GM23338 (cell line): ENCODE measurements around the gene DLG3. TPM values are rescaled to one million over a fixed set of nuclear protein-coding genes. Genes with fewer than 3 reads are reported as not detected.

Experiments
- ATAC-seq: fragments of 200-7000 bp; cut with Tn5 transposase; 3 replicates; pipeline ENCODE4 v1.9.1; 2020
- DNase-seq: peaks from one replicate; pipeline ENCODE4 v3.0.0-alpha.2; 2015; ENCODE audit warnings: low spot score
- H2AFZ ChIP-seq: fragments of 200-600 bp; sonication (generic); 2 replicates; pipeline ENCODE4 v1.8.0; 2016; ENCODE audit warnings: antibody characterized with exemption, mild to moderate bottlenecking, moderate library complexity
- H3F3A ChIP-seq: fragments of 200-600 bp; sonication (generic); replicated peaks from 2 replicates; pipeline ENCODE4 v1.8.0; 2017; ENCODE audit warnings: antibody characterized with exemption, mixed run types, low read depth
- H3K27ac ChIP-seq: fragments of 200-600 bp; sonication (generic); 2 replicates; pipeline ENCODE4 v1.6.1; 2016; ENCODE audit warnings: low read depth
- H3K27me3 ChIP-seq: fragments of 200-600 bp; sonication (generic); 2 replicates; pipeline ENCODE4 v1.8.0; 2016; ENCODE audit warnings: mild to moderate bottlenecking, mixed run types, moderate library complexity; ENCODE audit not compliant: insufficient read depth
- H3K36me3 ChIP-seq: fragments of 200-600 bp; sonication (generic); 2 replicates; pipeline ENCODE4 v1.8.0; 2016; ENCODE audit warnings: mild to moderate bottlenecking; ENCODE audit not compliant: insufficient read depth
- H3K4me1 ChIP-seq: fragments of 200-600 bp; sonication (generic); 2 replicates; pipeline ENCODE4 v1.8.0; 2016; ENCODE audit warnings: mild to moderate bottlenecking, moderate library complexity; ENCODE audit not compliant: insufficient read depth
- H3K4me2 ChIP-seq: fragments of 200-600 bp; sonication (generic); 2 replicates; pipeline ENCODE4 v1.7.1; 2017; ENCODE audit warnings: mixed run types
- H3K4me3 ChIP-seq: fragments of 200-600 bp; sonication (generic); 2 replicates; pipeline ENCODE4 v1.6.1; 2016; ENCODE audit warnings: mixed run types
- H3K79me2 ChIP-seq: fragments of 200-600 bp; sonication (generic); replicated peaks from 2 replicates; pipeline ENCODE4 v1.8.0; 2017; ENCODE audit warnings: mild to moderate bottlenecking; ENCODE audit not compliant: insufficient read depth
- H3K9me2 ChIP-seq: fragments of 200-600 bp; sonication (generic); 2 replicates; pipeline ENCODE4 v1.8.0; 2017; ENCODE audit not compliant: insufficient read depth
- H4K20me1 ChIP-seq: fragments of 200-600 bp; sonication (generic); replicated peaks from 2 replicates; pipeline ENCODE4 v1.8.0; 2017; ENCODE audit warnings: mild to moderate bottlenecking; ENCODE audit not compliant: insufficient read depth
- H3K27ac Mint-ChIP-seq: 2 replicates; pipeline ENCODE4 v1.8.0; 2020; ENCODE audit warnings: inconsistent platforms, mild to moderate bottlenecking, moderate library complexity, mixed read lengths
- H3K27me3 Mint-ChIP-seq: 3 replicates; pipeline ENCODE4 v1.8.0; 2022; ENCODE audit warnings: low read depth, mild to moderate bottlenecking, moderate library complexity, mixed read lengths, inconsistent platforms; ENCODE audit not compliant: insufficient read depth, poor library complexity
- H3K36me3 Mint-ChIP-seq: 3 replicates; pipeline ENCODE4 v1.8.0; 2021; ENCODE audit warnings: low read depth, mild to moderate bottlenecking, inconsistent platforms, moderate library complexity, mixed read lengths
- H3K4me1 Mint-ChIP-seq: 3 replicates; pipeline ENCODE4 v1.8.0; 2020; ENCODE audit warnings: mild to moderate bottlenecking, inconsistent platforms, mixed read lengths
- H3K4me3 Mint-ChIP-seq: 3 replicates; pipeline ENCODE4 v1.8.0; 2021; ENCODE audit warnings: moderate library complexity, mild to moderate bottlenecking, inconsistent platforms, mixed read lengths
- H3K9me3 Mint-ChIP-seq: 3 replicates; pipeline ENCODE4 v1.8.0; 2020; ENCODE audit warnings: moderate library complexity, mild to moderate bottlenecking, inconsistent platforms, mixed read lengths
- CREB1 ChIP-seq: fragments of 250-450 bp; sonication (Bioruptor Pico); IDR thresholded peaks from 2 replicates; pipeline ENCODE4 v1.5.0; 2020; ENCODE audit warnings: low read depth, mild to moderate bottlenecking, moderate library complexity
- ETS1 ChIP-seq: IDR thresholded peaks from 2 replicates; pipeline ENCODE4 v1.6.1; 2016; ENCODE audit warnings: antibody characterized with exemption
- EZH2phosphoT487 ChIP-seq: fragments of 200-600 bp; sonication (generic); IDR thresholded peaks from one replicate; pipeline ENCODE4 v1.8.1; 2018; ENCODE audit warnings: antibody characterized with exemption; ENCODE audit not compliant: unreplicated experiment
- JUNB ChIP-seq: IDR thresholded peaks from one replicate; pipeline ENCODE4 v1.6.1; 2016; ENCODE audit warnings: antibody characterized with exemption; ENCODE audit not compliant: unreplicated experiment
- NANOG ChIP-seq: IDR thresholded peaks from 2 replicates; pipeline ENCODE4 v1.6.1; 2016; ENCODE audit warnings: antibody characterized with exemption, borderline replicate concordance
- POLR2AphosphoS5 ChIP-seq: IDR thresholded peaks from 2 replicates; pipeline ENCODE4 v1.6.1; 2016; ENCODE audit warnings: antibody characterized with exemption, low read depth
- STAT1 ChIP-seq: IDR thresholded peaks from one replicate; pipeline ENCODE4 v1.6.1; 2016; ENCODE audit warnings: antibody characterized with exemption; ENCODE audit not compliant: unreplicated experiment
- ZNF114 ChIP-seq: fragments of 250-450 bp; sonication (Bioruptor Pico); IDR thresholded peaks from 2 replicates; pipeline ENCODE4 v1.5.0; 2020; ENCODE audit warnings: mild to moderate bottlenecking, moderate library complexity
- ZNF331 ChIP-seq: fragments of 250-450 bp; sonication (Bioruptor Pico); IDR thresholded peaks from 2 replicates; pipeline ENCODE4 v1.5.0; 2020; ENCODE audit warnings: low read depth, mild to moderate bottlenecking, moderate library complexity
- polyA plus RNA-seq: library from polyadenylated mRNA; unstranded; fragments of >200 nt; fragmentation: Nextera tagmentation; extraction: Ambion mirVana; gene quantifications from 2 replicates; pipeline ENCODE4 v1.2.1, GENCODE V29; 2016
- total RNA-seq: library from RNA; depleted of rRNA; stranded (reverse); fragments of >200 nt; shearing (Covaris generic); gene quantifications from 2 replicates; pipeline ENCODE4 v1.2.3, GENCODE V29; 2014
- TF ChIP-seq, protein P1 (sequence below): fragments of 250-450 bp; sonication (Bioruptor Pico); IDR thresholded peaks from 2 replicates; pipeline ENCODE4 v1.5.0; 2020; ENCODE audit warnings: mild to moderate bottlenecking, moderate library complexity
- TF ChIP-seq, protein P2 (sequence below): IDR thresholded peaks from one replicate; pipeline ENCODE4 v1.6.1; 2018; ENCODE audit warnings: antibody characterized with exemption; ENCODE audit not compliant: unreplicated experiment
- TF ChIP-seq, protein P3 (sequence below), 2 experiments: fragments of 200-600 bp in 1 of 2; sonication (generic) in 1 of 2; conservative IDR thresholded peaks; 2 replicates each; pipeline versions ENCODE4 v1.5.1 to v1.6.1; 2016 to 2017; ENCODE audit warnings: antibody characterized with exemption in 2 of 2, low read depth in 2 of 2, mild to moderate bottlenecking in 2 of 2, moderate library complexity in 1 of 2

The DLG3 gene
- total and polyA plus RNA-seq, 2 experiments from 2014 or later, result 13.0 to 61.8 TPM

- no peak for ATAC-seq
- no peak overlapping the region for H3K27ac Mint-ChIP-seq
Measured at GRCh38 chrX:70464051-70464450, 19.4 kb downstream of the DLG3 start.

More at GRCh38 chrX:70464051-70464450, 19.4 kb downstream of the DLG3 start:
- Histone ChIP-seq H2AFZ (no peak overlapping the region), H3K4me2 (no peak overlapping the region), H3K4me3 (no peak overlapping the region), H3K9me2 (no peaks in the 10 kb centered on the region), H3K36me3 (peaks cover 3% of the 10 kb centered on the region; the same call in 1 of the 2 replicates), H4K20me1 (peaks cover 8% of the 10 kb centered on the region; the same call in 1 of the 2 replicates), H3F3A (no peaks in the 10 kb centered on the region), H3K27me3 (no peaks in the 10 kb centered on the region), H3K27ac (no peak overlapping the region), H3K4me1 (peaks cover 11% of the 10 kb centered on the region; the same call in 1 of the 2 replicates), H3K79me2 (peaks cover 100% of the 10 kb centered on the region)
- peaks cover 12% of the 10 kb centered on the region; the same call in 2 of the 3 replicates for H3K4me1 Mint-ChIP-seq
- no peaks in the 10 kb centered on the region for H3K27me3 Mint-ChIP-seq
- H3K4me3 Mint-ChIP-seq, result no peak overlapping the region
- H3K9me3 Mint-ChIP-seq, result no peaks in the 10 kb centered on the region
- H3K36me3 Mint-ChIP-seq, result peaks cover 39% of the 10 kb centered on the region
- DNase-seq, result no peak
- TF ChIP-seq NANOG (no peak), JUNB (no peak), STAT1 (no peak), EZH2phosphoT487 (no peak), CREB1 (no peak), ZNF331 (CRISPR knock-in tag) (no peak), ETS1 (no peak), POLR2AphosphoS5 (no peak), ZNF114 (CRISPR knock-in tag) (no peak)
- TF ChIP-seq, protein P1, sequence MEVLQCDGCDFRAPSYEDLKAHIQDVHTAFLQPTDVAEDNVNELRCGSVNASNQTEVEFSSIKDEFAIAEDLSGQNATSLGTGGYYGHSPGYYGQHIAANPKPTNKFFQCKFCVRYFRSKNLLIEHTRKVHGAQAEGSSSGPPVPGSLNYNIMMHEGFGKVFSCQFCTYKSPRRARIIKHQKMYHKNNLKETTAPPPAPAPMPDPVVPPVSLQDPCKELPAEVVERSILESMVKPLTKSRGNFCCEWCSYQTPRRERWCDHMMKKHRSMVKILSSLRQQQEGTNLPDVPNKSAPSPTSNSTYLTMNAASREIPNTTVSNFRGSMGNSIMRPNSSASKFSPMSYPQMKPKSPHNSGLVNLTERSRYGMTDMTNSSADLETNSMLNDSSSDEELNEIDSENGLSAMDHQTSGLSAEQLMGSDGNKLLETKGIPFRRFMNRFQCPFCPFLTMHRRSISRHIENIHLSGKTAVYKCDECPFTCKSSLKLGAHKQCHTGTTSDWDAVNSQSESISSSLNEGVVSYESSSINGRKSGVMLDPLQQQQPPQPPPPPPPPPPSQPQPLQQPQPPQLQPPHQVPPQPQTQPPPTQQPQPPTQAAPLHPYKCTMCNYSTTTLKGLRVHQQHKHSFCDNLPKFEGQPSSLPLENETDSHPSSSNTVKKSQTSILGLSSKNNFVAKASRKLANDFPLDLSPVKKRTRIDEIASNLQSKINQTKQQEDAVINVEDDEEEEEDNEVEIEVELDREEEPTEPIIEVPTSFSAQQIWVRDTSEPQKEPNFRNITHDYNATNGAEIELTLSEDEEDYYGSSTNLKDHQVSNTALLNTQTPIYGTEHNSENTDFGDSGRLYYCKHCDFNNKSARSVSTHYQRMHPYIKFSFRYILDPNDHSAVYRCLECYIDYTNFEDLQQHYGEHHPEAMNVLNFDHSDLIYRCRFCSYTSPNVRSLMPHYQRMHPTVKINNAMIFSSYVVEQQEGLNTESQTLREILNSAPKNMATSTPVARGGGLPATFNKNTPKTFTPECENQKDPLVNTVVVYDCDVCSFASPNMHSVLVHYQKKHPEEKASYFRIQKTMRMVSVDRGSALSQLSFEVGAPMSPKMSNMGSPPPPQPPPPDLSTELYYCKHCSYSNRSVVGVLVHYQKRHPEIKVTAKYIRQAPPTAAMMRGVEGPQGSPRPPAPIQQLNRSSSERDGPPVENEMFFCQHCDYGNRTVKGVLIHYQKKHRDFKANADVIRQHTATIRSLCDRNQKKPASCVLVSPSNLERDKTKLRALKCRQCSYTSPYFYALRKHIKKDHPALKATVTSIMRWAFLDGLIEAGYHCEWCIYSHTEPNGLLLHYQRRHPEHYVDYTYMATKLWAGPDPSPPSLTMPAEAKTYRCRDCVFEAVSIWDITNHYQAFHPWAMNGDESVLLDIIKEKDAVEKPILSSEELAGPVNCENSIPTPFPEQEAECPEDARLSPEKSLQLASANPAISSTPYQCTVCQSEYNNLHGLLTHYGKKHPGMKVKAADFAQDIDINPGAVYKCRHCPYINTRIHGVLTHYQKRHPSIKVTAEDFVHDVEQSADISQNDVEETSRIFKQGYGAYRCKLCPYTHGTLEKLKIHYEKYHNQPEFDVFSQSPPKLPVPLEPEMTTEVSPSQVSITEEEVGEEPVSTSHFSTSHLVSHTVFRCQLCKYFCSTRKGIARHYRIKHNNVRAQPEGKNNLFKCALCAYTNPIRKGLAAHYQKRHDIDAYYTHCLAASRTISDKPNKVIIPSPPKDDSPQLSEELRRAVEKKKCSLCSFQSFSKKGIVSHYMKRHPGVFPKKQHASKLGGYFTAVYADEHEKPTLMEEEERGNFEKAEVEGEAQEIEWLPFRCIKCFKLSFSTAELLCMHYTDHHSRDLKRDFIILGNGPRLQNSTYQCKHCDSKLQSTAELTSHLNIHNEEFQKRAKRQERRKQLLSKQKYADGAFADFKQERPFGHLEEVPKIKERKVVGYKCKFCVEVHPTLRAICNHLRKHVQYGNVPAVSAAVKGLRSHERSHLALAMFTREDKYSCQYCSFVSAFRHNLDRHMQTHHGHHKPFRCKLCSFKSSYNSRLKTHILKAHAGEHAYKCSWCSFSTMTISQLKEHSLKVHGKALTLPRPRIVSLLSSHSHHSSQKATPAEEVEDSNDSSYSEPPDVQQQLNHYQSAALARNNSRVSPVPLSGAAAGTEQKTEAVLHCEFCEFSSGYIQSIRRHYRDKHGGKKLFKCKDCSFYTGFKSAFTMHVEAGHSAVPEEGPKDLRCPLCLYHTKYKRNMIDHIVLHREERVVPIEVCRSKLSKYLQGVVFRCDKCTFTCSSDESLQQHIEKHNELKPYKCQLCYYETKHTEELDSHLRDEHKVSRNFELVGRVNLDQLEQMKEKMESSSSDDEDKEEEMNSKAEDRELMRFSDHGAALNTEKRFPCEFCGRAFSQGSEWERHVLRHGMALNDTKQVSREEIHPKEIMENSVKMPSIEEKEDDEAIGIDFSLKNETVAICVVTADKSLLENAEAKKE (CRISPR knock-in tag), result no peak
- TF ChIP-seq, protein P2, sequence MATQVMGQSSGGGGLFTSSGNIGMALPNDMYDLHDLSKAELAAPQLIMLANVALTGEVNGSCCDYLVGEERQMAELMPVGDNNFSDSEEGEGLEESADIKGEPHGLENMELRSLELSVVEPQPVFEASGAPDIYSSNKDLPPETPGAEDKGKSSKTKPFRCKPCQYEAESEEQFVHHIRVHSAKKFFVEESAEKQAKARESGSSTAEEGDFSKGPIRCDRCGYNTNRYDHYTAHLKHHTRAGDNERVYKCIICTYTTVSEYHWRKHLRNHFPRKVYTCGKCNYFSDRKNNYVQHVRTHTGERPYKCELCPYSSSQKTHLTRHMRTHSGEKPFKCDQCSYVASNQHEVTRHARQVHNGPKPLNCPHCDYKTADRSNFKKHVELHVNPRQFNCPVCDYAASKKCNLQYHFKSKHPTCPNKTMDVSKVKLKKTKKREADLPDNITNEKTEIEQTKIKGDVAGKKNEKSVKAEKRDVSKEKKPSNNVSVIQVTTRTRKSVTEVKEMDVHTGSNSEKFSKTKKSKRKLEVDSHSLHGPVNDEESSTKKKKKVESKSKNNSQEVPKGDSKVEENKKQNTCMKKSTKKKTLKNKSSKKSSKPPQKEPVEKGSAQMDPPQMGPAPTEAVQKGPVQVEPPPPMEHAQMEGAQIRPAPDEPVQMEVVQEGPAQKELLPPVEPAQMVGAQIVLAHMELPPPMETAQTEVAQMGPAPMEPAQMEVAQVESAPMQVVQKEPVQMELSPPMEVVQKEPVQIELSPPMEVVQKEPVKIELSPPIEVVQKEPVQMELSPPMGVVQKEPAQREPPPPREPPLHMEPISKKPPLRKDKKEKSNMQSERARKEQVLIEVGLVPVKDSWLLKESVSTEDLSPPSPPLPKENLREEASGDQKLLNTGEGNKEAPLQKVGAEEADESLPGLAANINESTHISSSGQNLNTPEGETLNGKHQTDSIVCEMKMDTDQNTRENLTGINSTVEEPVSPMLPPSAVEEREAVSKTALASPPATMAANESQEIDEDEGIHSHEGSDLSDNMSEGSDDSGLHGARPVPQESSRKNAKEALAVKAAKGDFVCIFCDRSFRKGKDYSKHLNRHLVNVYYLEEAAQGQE, result no peak
- TF ChIP-seq, protein P3, sequence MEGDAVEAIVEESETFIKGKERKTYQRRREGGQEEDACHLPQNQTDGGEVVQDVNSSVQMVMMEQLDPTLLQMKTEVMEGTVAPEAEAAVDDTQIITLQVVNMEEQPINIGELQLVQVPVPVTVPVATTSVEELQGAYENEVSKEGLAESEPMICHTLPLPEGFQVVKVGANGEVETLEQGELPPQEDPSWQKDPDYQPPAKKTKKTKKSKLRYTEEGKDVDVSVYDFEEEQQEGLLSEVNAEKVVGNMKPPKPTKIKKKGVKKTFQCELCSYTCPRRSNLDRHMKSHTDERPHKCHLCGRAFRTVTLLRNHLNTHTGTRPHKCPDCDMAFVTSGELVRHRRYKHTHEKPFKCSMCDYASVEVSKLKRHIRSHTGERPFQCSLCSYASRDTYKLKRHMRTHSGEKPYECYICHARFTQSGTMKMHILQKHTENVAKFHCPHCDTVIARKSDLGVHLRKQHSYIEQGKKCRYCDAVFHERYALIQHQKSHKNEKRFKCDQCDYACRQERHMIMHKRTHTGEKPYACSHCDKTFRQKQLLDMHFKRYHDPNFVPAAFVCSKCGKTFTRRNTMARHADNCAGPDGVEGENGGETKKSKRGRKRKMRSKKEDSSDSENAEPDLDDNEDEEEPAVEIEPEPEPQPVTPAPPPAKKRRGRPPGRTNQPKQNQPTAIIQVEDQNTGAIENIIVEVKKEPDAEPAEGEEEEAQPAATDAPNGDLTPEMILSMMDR (conservative IDR thresholded peaks at IDR 0.05; ENCODE audit: low read depth in 2 of 2), result no peak
